IMR-90 (cell line): Measurements from ENCODE around the gene KCTD5. TPM values are rescaled to one million over a fixed set of nuclear protein-coding genes. Genes with fewer than 3 reads are reported as not detected.

Source experiments
- ATAC-seq: fragments of 200-7000 bp; cut with Tn5 transposase; 2 replicates; pipeline ENCODE4 v1.9.1; 2020; ENCODE audit warnings: low read depth, mild to moderate bottlenecking, moderate library complexity
- BruUV-seq: library from RNA; stranded (reverse); fragments of 400-500 nt; replicated peaks from 2 replicates; lab custom pipeline; 2021; lab: Mats Ljungman, UMichigan
- CTCF ChIA-PET: fragments of 300-600 bp; formaldehyde crosslinking; extraction: SDS; loops from one replicate; lab custom pipeline; 2021; ENCODE audit warnings: antibody characterized with exemption; lab: Yijun Ruan, JAX
- POLR2A ChIA-PET: fragments of 300-600 bp; sonication (Branson Sonifier 250); formaldehyde crosslinking; loops from one replicate; lab custom pipeline; 2022; ENCODE audit warnings: antibody characterized with exemption; ENCODE audit not compliant: unreplicated experiment; lab: Charles Lee
- DNase-seq: peaks from one replicate; pipeline ENCODE4 v3.0.0; 2013
- H2AFZ ChIP-seq: replicated peaks from 2 replicates; pipeline ENCODE3; 2013; ENCODE audit warnings: low read length, mild to moderate bottlenecking; ENCODE audit not compliant: poor library complexity
- H2AK5ac ChIP-seq: 2 replicates; pipeline ENCODE4 v1.6.1; 2013; ENCODE audit warnings: low read depth, low read length, inconsistent platforms
- H2AK9ac ChIP-seq: replicated peaks from 2 replicates; pipeline ENCODE3; 2013; ENCODE audit warnings: mild to moderate bottlenecking, low read depth, low read length, moderate library complexity; ENCODE audit not compliant: poor library complexity
- H2BK120ac ChIP-seq: 2 replicates; pipeline ENCODE4 v1.6.1; 2013; ENCODE audit warnings: low read depth, low read length, inconsistent platforms
- H2BK15ac ChIP-seq: 3 replicates; pipeline ENCODE4 v1.6.1; 2013; ENCODE audit warnings: low read depth, low read length, inconsistent platforms
- H2BK20ac ChIP-seq: 2 replicates; pipeline ENCODE4 v1.6.1; 2013; ENCODE audit warnings: low read depth, mild to moderate bottlenecking, inconsistent platforms, low read length, moderate library complexity
- H2BK5ac ChIP-seq: 2 replicates; pipeline ENCODE4 v1.6.1; 2013; ENCODE audit warnings: mild to moderate bottlenecking, low read depth, low read length, inconsistent platforms; ENCODE audit not compliant: poor library complexity, severe bottlenecking
- H3K14ac ChIP-seq: replicated peaks from 2 replicates; pipeline ENCODE4 v1.6.1; 2013; ENCODE audit warnings: low read depth, low read length, inconsistent platforms
- H3K18ac ChIP-seq: 2 replicates; pipeline ENCODE4 v1.6.1; 2013; ENCODE audit warnings: low read depth, low read length, control low read depth
- H3K23ac ChIP-seq: 2 replicates; pipeline ENCODE4 v1.6.1; 2013; ENCODE audit warnings: low read depth, low read length, inconsistent platforms
- H3K27ac ChIP-seq: 2 replicates; pipeline ENCODE4 v1.5.1; 2013; ENCODE audit warnings: mild to moderate bottlenecking, control low read depth, low read length; ENCODE audit not compliant: insufficient read depth
- H3K27me3 ChIP-seq: 2 replicates; pipeline ENCODE4 v1.6.1; 2013; ENCODE audit warnings: low read length; ENCODE audit not compliant: control insufficient read depth, insufficient read depth
- H3K36me3 ChIP-seq: 2 replicates; pipeline ENCODE4 v1.6.1; 2013; ENCODE audit warnings: low read length, mixed read lengths; ENCODE audit not compliant: control insufficient read depth, insufficient read depth
- H3K4ac ChIP-seq: 2 replicates; pipeline ENCODE4 v1.6.1; 2013; ENCODE audit warnings: low read depth, low read length, inconsistent platforms
- H3K4me1 ChIP-seq: 2 replicates; pipeline ENCODE4 v1.6.1; 2013; ENCODE audit warnings: low read length, mixed read lengths; ENCODE audit not compliant: control insufficient read depth, insufficient read depth
- H3K4me2 ChIP-seq: 2 replicates; pipeline ENCODE4 v1.6.1; 2013; ENCODE audit warnings: low read depth, mild to moderate bottlenecking, control low read depth, low read length, moderate library complexity
- H3K4me3 ChIP-seq: 2 replicates; pipeline ENCODE4 v1.5.1; 2013; ENCODE audit warnings: low read depth, mild to moderate bottlenecking, control low read depth, low read length, moderate library complexity; ENCODE audit not compliant: insufficient read depth
- H3K56ac ChIP-seq: 2 replicates; pipeline ENCODE4 v1.6.1; 2013; ENCODE audit warnings: low read length, inconsistent platforms; ENCODE audit not compliant: insufficient read depth; ENCODE audit errors: extremely low read depth
- H3K79me1 ChIP-seq, 2 experiments: 2 replicates each; pipeline ENCODE4 v1.6.1; 2013; ENCODE audit warnings: low read length in 2 of 2, inconsistent platforms in 1 of 2, low read depth in 1 of 2
- H3K9ac ChIP-seq: 2 replicates; pipeline ENCODE4 v1.6.1; 2013; ENCODE audit warnings: low read depth, low read length, control low read depth
- H3K9me1 ChIP-seq: 2 replicates; pipeline ENCODE4 v1.6.1; 2013; ENCODE audit warnings: low read length, inconsistent platforms; ENCODE audit not compliant: insufficient read depth
- H3K9me3 ChIP-seq: 2 replicates; pipeline ENCODE4 v1.6.1; 2013; ENCODE audit warnings: low read length; ENCODE audit not compliant: control insufficient read depth, insufficient read depth
- H4K20me1 ChIP-seq: 2 replicates; pipeline ENCODE4 v1.6.1; 2013; ENCODE audit warnings: low read length, inconsistent platforms; ENCODE audit not compliant: insufficient read depth
- H4K5ac ChIP-seq: 2 replicates; pipeline ENCODE4 v1.6.1; 2013; ENCODE audit warnings: mild to moderate bottlenecking, low read depth, low read length, control low read depth
- H4K8ac ChIP-seq, 2 experiments: 2 replicates each; pipeline ENCODE4 v1.6.1; 2013; ENCODE audit warnings: low read depth in 2 of 2, low read length in 2 of 2, control low read depth in 1 of 2, inconsistent platforms in 1 of 2
- H4K91ac ChIP-seq: 2 replicates; pipeline ENCODE4 v1.6.1; 2013; ENCODE audit warnings: low read depth, low read length, inconsistent platforms; ENCODE audit not compliant: insufficient read depth
- BHLHE40 ChIP-seq: fragments of 150-350 bp; IDR thresholded peaks from 2 replicates; pipeline ENCODE4 v1.6.1; 2016; ENCODE audit warnings: mild to moderate bottlenecking, low read depth, low read length
- CHD1 ChIP-seq: IDR thresholded peaks from 2 replicates; pipeline ENCODE4 v1.6.1; 2012; ENCODE audit warnings: low read depth, low read length, improper control_type of control experiment
- CTCF ChIP-seq: conservative IDR thresholded peaks from 2 replicates; pipeline ENCODE4 v1.5.1; 2012; ENCODE audit warnings: mild to moderate bottlenecking, low read depth, low read length, improper control_type of control experiment
- MAZ ChIP-seq: IDR thresholded peaks from 2 replicates; pipeline ENCODE4 v1.6.1; 2012; ENCODE audit warnings: low read depth, mild to moderate bottlenecking, low read length, improper control_type of control experiment, moderate library complexity, borderline replicate concordance
- MXI1 ChIP-seq: IDR thresholded peaks from 2 replicates; pipeline ENCODE4 v1.6.1; 2012; ENCODE audit warnings: low read depth, mild to moderate bottlenecking, low read length, moderate library complexity, borderline replicate concordance
- POLR2A ChIP-seq: IDR thresholded peaks from 2 replicates; pipeline ENCODE4 v1.6.1; 2012; ENCODE audit warnings: mild to moderate bottlenecking, low read depth, low read length
- USF2 ChIP-seq: fragments of 150-350 bp; IDR thresholded peaks from 2 replicates; pipeline ENCODE4 v1.6.1; 2017; ENCODE audit warnings: mild to moderate bottlenecking, antibody characterized with exemption, low read length, low read depth
- WGBS, 2 experiments: methylation state at CpG; one replicate each; pipeline versions ENCODE4 v1.1.5 to v1.1.7; 2013; ENCODE audit warnings: missing lambda C conversion rate in 2 of 2; ENCODE audit not compliant: insufficient read length in 1 of 2; ENCODE audit errors: extremely low coverage in 2 of 2; 5-methylcytosine and 5-hydroxymethylcytosine counted together
- dilution Hi-C: fragments of 300-500 bp; cut with HindIII; formaldehyde crosslinking; loops from one replicate; pipeline ENCODE4 v1.14.3; 2018; ENCODE audit warnings: low sequenced_read_pairs; ENCODE audit not compliant: unreplicated experiment
- in situ Hi-C: fragments of 300-500 bp; cut with MboI; formaldehyde crosslinking; loops from 3 replicates; pipeline ENCODE4 v1.14.3; 2019; ENCODE audit warnings: low sequenced_read_pairs, inconsistent platforms, mixed read lengths
- intact Hi-C: fragments of 100-400 bp; cut with micrococcal nuclease; formaldehyde crosslinking; loops from 2 replicates; pipeline ENCODE4 v1.10.0; 2022
- polyA plus RNA-seq, 3 experiments: library from polyadenylated mRNA; depleted of rRNA; stranded (reverse); fragments of >200 nt; gene quantifications; 2 replicates each; pipeline ENCODE4 v1.2.3, GENCODE V29; 2012; ENCODE audit warnings: low replicate concordance in 1 of 3
- total RNA-seq: library from RNA; depleted of rRNA; stranded (reverse); fragments of >200 nt; gene quantifications from 2 replicates; pipeline ENCODE4 v1.2.3, GENCODE V29; 2012

The KCTD5 gene
- total and polyA plus RNA-seq, 2 of the 4 experiments (the other 2 are of a cell fraction): 17.2 to 56.2 TPM

- Histone ChIP-seq H2BK15ac (no peak overlapping the region), H2BK20ac (no peak overlapping the region), H4K91ac (no peak overlapping the region), H3K4ac (no peak overlapping the region), H3K79me1 (no peaks in the 10 kb centered on the region; a peak in 1 of 4 replicates), H3K4me1 (no peaks in the 10 kb centered on the region), H2AK9ac (no peak overlapping the region), H3K9ac (no peak overlapping the region), H4K5ac (no peak overlapping the region), H2BK5ac (no peak overlapping the region), H3K18ac (no peak overlapping the region), H3K56ac (no peak overlapping the region), H2AK5ac (no peak overlapping the region), H2BK120ac (no peak overlapping the region), H3K23ac (no peak overlapping the region), H3K9me1 (no peaks in the 10 kb centered on the region), H4K20me1 (peaks cover 7% of the 10 kb centered on the region), H4K8ac (no peak overlapping the region), H3K14ac (no peak overlapping the region), H2AFZ (no peak overlapping the region), H3K27me3 (no peaks in the 10 kb centered on the region), H3K9me3 (no peaks in the 10 kb centered on the region), H3K4me3 (no peak overlapping the region), H3K4me2 (no peak overlapping the region), H3K27ac (no peak overlapping the region), H3K36me3 (0 out of 2 replicates have a peak, but pooled peaks cover under 1% of the 10 kb centered on the region)
- no peak for TF ChIP-seq CHD1
- no peak for TF ChIP-seq POLR2A
- no peak for TF ChIP-seq BHLHE40
- TF ChIP-seq CTCF: no peak
- TF ChIP-seq MAZ: no peak
- no peak for TF ChIP-seq MXI1
- TF ChIP-seq USF2: no peak
- ATAC-seq (no peak), DNase-seq (no peak)
- no TSS peak for BruUV-seq
- ChIA-PET CTCF (no interaction called here), POLR2A (no interaction called here)
- in situ Hi-C loops (no loop called here), intact Hi-C loops (no loop called here), dilution Hi-C loops (no loop called here)
- WGBS, 2 experiments: 90% methylated on average over 7 of the region's 28 CpGs; no CpG with 5 or more reads in 1 of the 2 experiments
Observed at GRCh38 chr16:2713985-2714774, 31.9 kb downstream of the KCTD5 start.
